Measurements from ENCODE around the gene SOWAHC.

SOWAHC gene

DNA sequence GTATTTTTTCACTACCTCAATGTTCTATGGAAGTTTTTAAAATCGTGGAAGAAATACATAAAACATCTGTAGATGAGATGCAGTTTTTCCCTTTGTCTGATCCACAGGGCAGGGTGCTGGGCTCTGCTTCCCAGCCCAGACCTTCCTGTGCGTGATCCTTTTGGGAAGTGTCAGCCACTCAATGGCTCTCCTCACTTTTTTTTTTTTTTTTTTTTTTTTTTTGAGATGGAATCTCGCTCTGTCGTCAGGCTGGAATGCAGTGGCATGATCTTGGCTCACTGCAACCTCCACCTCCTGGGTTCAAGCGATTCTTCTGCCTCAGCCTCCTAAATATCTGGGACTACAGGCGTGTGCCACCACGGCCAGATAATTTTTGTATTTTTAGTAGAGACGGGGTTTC lies 32.8 kb downstream of the SOWAHC start:
- no peak for DNase-seq

DNA sequence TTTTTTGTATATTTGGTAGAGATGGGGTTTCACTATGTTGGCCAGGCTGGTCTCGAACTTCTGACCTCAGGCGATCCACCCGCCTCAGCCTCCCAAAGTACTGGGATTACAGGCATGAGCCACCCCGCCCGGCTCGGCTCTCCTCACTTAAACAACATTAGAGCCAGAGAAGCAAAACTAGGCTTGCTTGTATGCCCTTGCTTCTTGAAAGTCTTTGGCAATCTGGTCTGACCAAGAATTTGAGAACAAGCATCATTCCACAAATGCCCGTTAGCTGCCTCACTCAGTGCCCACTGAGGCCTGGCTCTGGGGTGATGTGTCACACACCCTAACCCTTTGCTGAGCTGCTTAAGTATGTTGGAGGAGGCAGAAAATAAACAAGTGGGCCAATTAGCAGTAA lies 33.5 kb downstream of the SOWAHC start:
- DNase-seq, result no peak

DNA sequence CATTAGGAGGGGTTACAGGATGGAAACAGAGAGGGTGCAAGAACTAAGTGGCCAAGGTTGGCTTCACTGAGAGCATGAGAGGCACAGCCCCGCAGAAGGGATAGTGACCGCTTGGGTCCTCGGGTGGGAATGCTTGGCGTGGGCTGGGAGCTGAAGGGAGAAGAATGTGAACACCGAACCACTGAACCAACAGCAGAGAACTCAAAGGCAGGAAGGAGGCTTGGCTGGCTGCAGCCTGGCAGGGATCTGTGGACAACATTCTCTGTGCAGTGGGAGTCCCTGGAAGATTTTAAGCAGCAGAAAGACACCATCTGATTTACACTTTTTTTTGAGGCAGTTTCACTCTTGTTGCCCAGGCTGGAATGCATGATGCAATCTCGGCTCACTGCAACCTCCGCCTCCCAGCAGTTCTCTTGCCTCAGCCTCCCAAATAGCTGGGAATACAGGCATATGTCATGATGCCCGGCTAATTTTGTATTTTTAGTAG lies 33.9 kb downstream of the SOWAHC start:
- no peak for DNase-seq

- DNase-seq, result no peak
Observed at GRCh38 chr2:109649736-109650695, 35.9 kb downstream of the SOWAHC start.

GRCh38 chr2:109654326-109655050 lies 40.3 kb downstream of the SOWAHC start:
- DNase-seq, result no peak

DNA sequence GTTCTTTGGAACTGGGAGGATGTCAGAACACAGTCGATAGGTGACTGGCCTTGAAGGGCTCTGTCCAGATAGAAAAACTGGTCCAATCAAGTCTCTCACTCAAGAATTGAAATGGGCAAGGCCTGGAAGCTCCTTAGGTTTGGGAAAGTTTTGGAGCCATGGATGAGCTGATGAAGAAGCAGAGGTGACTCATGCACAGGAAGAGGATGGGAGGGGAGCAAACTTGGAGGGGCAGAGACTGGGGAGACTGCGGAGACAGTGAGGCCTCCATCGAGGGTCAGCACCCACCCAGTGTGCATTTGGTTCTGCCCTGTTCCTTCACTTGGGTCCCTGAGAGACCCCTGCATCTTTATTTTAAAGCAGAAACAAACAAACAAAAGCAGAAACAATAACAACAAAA lies 41.1 kb downstream of the SOWAHC start:
- no peak for DNase-seq

DNA sequence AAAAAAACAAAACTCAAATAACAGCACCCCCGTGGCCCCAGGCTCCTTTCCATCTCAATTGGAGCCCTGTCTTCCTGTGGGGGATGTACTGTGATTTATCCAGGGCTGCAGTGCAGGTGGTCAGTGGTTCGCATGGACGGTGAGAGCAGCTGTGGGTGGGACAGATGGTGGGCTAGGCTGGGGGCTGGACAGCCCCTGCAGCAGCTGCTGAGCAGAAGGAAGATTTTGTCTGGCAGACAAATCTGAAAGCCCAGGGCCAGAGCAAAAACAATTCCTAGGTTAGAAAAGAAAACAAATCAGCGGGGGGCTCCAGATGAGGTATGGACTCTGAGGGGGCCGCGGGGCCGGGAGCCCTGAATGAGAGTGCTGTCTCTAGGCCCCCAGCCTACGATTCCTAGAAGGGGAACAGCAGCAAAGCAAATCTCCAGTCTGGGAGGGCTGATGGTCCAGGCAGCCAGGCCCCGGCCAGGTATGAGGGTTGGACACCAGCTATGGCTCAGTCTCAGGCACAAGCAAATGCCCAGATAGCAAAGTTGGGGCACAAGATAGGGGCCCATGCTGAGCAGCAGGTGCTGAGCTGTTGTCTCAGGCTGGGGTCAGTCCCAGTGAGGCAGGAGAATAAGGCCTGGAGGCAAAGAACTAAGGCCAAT lies 45.4 kb downstream of the SOWAHC start:
- no peak for DNase-seq

GRCh38 chr2:109660046-109660860 lies 46.1 kb downstream of the SOWAHC start:
- DNase-seq, result no peak

DNA sequence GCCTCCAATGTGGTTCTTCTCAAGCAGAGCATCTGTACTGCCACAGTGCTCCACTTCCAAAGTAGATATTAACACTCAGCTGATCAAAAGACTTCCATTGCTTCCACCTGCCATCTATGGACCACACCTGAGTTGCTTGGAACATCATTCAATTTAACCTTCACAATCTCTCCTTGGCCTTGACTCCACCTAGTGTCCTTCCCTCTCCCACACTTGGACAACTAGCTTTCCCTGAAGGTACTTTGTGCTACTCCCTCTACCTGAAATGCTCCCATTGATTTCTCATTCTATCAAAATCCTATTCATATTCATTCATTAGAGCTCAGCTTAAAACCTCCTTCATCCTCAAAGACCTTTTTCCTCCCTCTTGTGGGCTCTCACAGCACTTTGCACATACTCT lies 48.7 kb downstream of the SOWAHC start:
- DNase-seq, result no peak

GRCh38 chr2:109663721-109664120 lies 49.6 kb downstream of the SOWAHC start:
- no peak for DNase-seq

DNA sequence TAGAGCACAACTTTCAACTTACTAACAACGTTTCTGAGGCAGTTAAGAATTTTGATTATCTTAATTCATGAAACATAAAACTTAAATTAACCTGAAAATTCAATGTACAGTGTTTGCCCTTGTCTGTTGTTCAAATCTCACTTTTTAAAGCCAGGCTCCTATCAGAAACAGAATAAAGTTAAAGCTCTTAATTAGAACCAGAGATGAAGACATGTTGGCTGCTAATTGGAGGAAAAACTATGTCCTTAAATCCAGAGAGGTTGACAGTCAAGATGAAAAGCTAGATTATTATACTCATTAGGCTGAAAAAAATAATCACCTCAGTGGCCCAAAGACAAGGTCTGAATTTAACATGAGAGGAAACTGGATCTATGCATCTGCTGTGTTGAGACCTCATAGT lies 52.3 kb downstream of the SOWAHC start:
- no peak for DNase-seq
